Measurements from ENCODE around the gene CYP3A7. TPM values are rescaled to one million over a fixed set of nuclear protein-coding genes. Genes with fewer than 3 reads are reported as not detected.

CYP3A7 gene
- total and polyA plus RNA-seq, 2 donors (not counting 3 experiments of a cell fraction or from before 2014, with no cell fraction given): not detected

GRCh38 chr7:99679032-99679399, 56.0 kb downstream of the CYP3A7 start:
- no peak overlapping the region for H3K4me3 ChIP-seq (replicated peaks in 1 of 3; ENCODE audit: insufficient read depth in 1 of 3, low read depth in 1 of 3, low read length in 3 of 3)
- FAIRE-seq (no peak), DNase-seq (ENCODE audit: low read depth, low spot score) (no peak)
- TF ChIP-seq JUN (IDR thresholded peaks at IDR 0.05; ENCODE audit: borderline replicate concordance, insufficient read depth, insufficient read length, low read depth) (no peak), FOS (IDR thresholded peaks at IDR 0.05; ENCODE audit: borderline replicate concordance, insufficient read depth, low read length) (peak; percentile 8)
- TF ChIP-seq, protein P1, sequence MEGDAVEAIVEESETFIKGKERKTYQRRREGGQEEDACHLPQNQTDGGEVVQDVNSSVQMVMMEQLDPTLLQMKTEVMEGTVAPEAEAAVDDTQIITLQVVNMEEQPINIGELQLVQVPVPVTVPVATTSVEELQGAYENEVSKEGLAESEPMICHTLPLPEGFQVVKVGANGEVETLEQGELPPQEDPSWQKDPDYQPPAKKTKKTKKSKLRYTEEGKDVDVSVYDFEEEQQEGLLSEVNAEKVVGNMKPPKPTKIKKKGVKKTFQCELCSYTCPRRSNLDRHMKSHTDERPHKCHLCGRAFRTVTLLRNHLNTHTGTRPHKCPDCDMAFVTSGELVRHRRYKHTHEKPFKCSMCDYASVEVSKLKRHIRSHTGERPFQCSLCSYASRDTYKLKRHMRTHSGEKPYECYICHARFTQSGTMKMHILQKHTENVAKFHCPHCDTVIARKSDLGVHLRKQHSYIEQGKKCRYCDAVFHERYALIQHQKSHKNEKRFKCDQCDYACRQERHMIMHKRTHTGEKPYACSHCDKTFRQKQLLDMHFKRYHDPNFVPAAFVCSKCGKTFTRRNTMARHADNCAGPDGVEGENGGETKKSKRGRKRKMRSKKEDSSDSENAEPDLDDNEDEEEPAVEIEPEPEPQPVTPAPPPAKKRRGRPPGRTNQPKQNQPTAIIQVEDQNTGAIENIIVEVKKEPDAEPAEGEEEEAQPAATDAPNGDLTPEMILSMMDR (IDR thresholded peaks at IDR 0.05; ENCODE audit: extremely low read depth in 1 of 2, insufficient read depth in 1 of 2, low read depth in 1 of 2, low read length in 2 of 2): no peak
- ChIA-PET POLR2A (no interaction called here), CTCF (no interaction called here)
- no peaks in the 10 kb centered on the region for H3K79me2 ChIP-seq (ENCODE audit: control insufficient read depth, insufficient read depth, low read length)
- dilution Hi-C loops (cut with MboI; ENCODE audit: extremely low pct_ligation_motif_present, low sequenced_read_pairs) (no loop called here), intact Hi-C loops (cut with micrococcal nuclease) (no loop called here)
- H3K27me3 ChIP-seq (ENCODE audit: control insufficient read depth in 2 of 2, insufficient read depth in 2 of 2, low read length in 2 of 2): no peaks in the 10 kb centered on the region
- BruUV-seq (replicated peaks): no TSS peak
- no peak overlapping the region for H3K27ac ChIP-seq (ENCODE audit: insufficient read depth, low read depth, low read length)
- no peak overlapping the region for H2AFZ ChIP-seq (ENCODE audit: low read depth, low read length)
- no peaks in the 10 kb centered on the region for H3K9me1 ChIP-seq (replicated peaks; ENCODE audit: control insufficient read depth, extremely low read depth, insufficient read depth, low read length)
- no peaks in the 10 kb centered on the region for H3K4me1 ChIP-seq (ENCODE audit: control insufficient read depth, extremely low read depth, insufficient read depth, low read length)
- H4K20me1 ChIP-seq (replicated peaks; ENCODE audit: control insufficient read depth, extremely low read depth, insufficient read depth, low read length): no peaks in the 10 kb centered on the region
- no peak overlapping the region for H3K4me2 ChIP-seq (ENCODE audit: insufficient read depth, low read length)
- H3K9ac ChIP-seq (replicated peaks; ENCODE audit: extremely low read depth, insufficient read depth, low read length): no peak overlapping the region
- no peaks in the 10 kb centered on the region for H3K36me3 ChIP-seq (ENCODE audit: control insufficient read depth in 2 of 2, extremely low read depth in 1 of 2, insufficient read depth in 2 of 2, low read length in 2 of 2)
- H3K9me3 ChIP-seq (replicated peaks; ENCODE audit: control insufficient read depth, insufficient read depth, low read length): no peaks in the 10 kb centered on the region

DNA sequence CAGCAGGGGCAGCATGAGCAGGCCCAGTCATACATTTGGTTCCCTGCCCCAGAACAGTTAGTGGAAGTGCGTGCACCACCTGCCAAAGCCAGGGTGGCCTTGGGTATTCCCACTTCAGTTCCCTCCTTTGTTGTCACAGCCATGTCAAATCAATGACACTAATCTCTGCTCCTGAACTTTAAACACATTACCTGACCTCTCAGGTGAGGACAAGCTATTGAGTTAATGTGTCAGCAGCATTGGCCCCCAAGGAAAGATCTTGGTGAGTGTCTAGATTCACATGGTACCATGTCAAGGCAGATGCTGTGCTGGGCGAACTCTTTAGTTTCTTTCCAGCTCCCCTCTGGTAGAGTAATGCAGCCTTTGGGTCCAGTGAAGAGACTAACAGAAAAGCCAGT, 57.3 kb downstream of the CYP3A7 start:
- DNase-seq (ENCODE audit: low read depth, low spot score) (no peak), FAIRE-seq (no peak)
- H2AFZ ChIP-seq (ENCODE audit: low read depth, low read length): no peak overlapping the region
- no peak for TF ChIP-seq POLR2AphosphoS5 (IDR thresholded peaks at IDR 0.05; ENCODE audit: insufficient read depth, low read depth, low read length)
- no peaks in the 10 kb centered on the region for H3K9me1 ChIP-seq (replicated peaks; ENCODE audit: control insufficient read depth, extremely low read depth, insufficient read depth, low read length)
- POLR2A ChIA-PET: no interaction called here
- H3K9ac ChIP-seq (replicated peaks; ENCODE audit: extremely low read depth, insufficient read depth, low read length): no peak overlapping the region
- no peak overlapping the region for H3K27ac ChIP-seq (ENCODE audit: insufficient read depth, low read depth, low read length)
- dilution Hi-C loops (cut with MboI; ENCODE audit: extremely low pct_ligation_motif_present, low sequenced_read_pairs) (no loop called here), intact Hi-C loops (cut with micrococcal nuclease) (no loop called here)
- H4K20me1 ChIP-seq (replicated peaks; ENCODE audit: control insufficient read depth, extremely low read depth, insufficient read depth, low read length): no peaks in the 10 kb centered on the region
- H3K36me3 ChIP-seq (ENCODE audit: control insufficient read depth in 2 of 2, extremely low read depth in 1 of 2, insufficient read depth in 2 of 2, low read length in 2 of 2): no peaks in the 10 kb centered on the region
- H3K27me3 ChIP-seq (ENCODE audit: control insufficient read depth in 2 of 2, insufficient read depth in 2 of 2, low read length in 2 of 2): no peaks in the 10 kb centered on the region
- no peaks in the 10 kb centered on the region for H3K9me3 ChIP-seq (replicated peaks; ENCODE audit: control insufficient read depth, insufficient read depth, low read length)
- BruUV-seq (replicated peaks): no TSS peak
- H3K4me1 ChIP-seq (ENCODE audit: control insufficient read depth, extremely low read depth, insufficient read depth, low read length): no peaks in the 10 kb centered on the region
- CTCF ChIA-PET: no interaction called here
- no peak overlapping the region for H3K4me3 ChIP-seq (replicated peaks in 1 of 3; ENCODE audit: insufficient read depth in 1 of 3, low read depth in 1 of 3, low read length in 3 of 3)
- H3K79me2 ChIP-seq (ENCODE audit: control insufficient read depth, insufficient read depth, low read length): no peaks in the 10 kb centered on the region
- H3K4me2 ChIP-seq (ENCODE audit: insufficient read depth, low read length): no peak overlapping the region

Data from endothelial cell of umbilical vein (primary cell).